Frontal cortex (tissue), 4 donors: ENCODE measurements around the gene ZNF888. TPM values are rescaled to one million over a fixed set of nuclear protein-coding genes. Genes with fewer than 3 reads are reported as not detected.
A peak's percentile ranks its signal among the peaks of the same experiment; 100 is the strongest.
"Not testable (repeated sequence)": the region's sequence is repeated elsewhere in the genome, so short reads cannot be mapped to it uniquely, and the experiment has no call there.

Experiments
- DNase-seq, 2 donors: peaks; one replicate each; pipeline ENCODE4 v3.0.0; 2012; ENCODE audit warnings: low spot score in 2 of 2
- FAIRE-seq: peaks from 2 replicates; lab custom pipeline; 2012; peaks lifted over from hg19 to GRCh38; lab: Jason Lieb, UNC
- total RNA-seq: library from RNA; depleted of rRNA; stranded (reverse); fragments of >200 nt; gene quantifications from one replicate; pipeline ENCODE4 v1.2.3, GENCODE V29; 2014
- donor health status: control.
- donor health status: control.
- donor health status: control.

The ZNF888 gene
- total RNA-seq, result 3.3 TPM

- peak; percentile 38 to 80 for DNase-seq
- FAIRE-seq, result no peak
These were observed at the start of gene ZNF888 for GRCh38 chr19:52922841-52923777. Gene ZNF888 (minus strand): TSS chr19:52923428. CDS start chr19:52917873, 5,555 bp downstream.

DNA sequence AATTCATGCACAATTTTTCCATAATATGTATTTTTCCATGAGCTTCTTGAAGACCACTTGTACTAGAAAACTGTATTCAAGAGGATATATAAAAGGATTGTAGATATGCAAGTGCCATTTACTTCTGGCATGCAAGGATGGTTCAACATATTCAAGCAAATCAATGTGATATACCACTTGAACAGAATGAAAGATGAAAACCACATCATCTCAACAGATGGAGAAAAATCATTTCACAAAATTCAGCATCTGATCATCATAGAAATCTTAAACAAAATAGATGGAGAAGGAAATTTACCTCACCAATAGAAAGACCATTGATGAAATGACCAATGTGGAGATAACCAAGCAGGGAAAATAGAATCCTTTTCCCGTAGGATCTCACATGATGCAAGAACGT is 44.5 kb upstream of the ZNF888 start:
- DNase-seq, result no peak

DNA sequence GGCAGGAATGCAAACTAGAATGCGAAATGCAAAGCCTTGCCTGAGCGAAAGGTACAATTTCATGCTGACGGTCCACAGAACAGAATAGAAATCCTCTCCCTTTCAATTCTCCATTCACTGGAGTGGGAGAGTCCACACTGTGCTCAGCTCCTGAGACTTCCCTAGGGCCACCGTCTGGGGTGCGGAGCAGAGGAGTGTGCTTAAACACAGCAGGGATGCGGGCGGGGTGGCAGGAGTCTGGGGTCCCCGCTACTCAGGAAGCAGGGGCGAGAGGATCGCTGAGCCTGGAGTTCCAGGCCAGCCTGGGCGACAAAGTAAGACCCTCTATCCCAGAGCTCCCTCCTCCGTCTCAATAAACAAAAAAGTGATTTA is 40.0 kb upstream of the ZNF888 start:
- peak in 1 of 2 donors; percentile 14 for DNase-seq
- no peak for FAIRE-seq

More for the DNA sequence above, 44.5 kb upstream of the ZNF888 start:
- no peak for FAIRE-seq

GRCh38 chr19:52962394-52963246 is 39.4 kb upstream of the ZNF888 start, which contains the start of gene ZNF816:
Gene ZNF816 (minus strand): TSS chr19:52962881. CDS start chr19:52956089, 6,792 bp downstream.
- FAIRE-seq (no peak), DNase-seq (peak; percentile 77 to 93)

DNA sequence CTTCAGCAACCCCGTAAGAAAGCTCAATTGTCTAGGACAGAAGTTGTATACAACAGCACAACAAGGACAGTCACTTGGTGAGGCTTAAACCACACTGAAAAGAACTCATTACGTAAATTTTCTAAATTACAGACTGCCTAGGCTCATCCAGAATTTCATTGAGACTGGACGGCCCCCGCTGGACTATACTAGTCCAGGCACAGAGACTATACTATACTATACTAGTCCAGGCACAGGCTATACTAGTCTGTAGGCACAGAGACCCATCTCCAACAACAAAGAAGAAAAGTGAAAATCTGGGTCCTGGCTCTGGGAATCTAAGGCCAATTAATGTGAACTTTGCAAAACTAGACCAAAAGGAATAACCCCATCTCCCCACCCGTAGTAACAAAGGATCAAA is 38.8 kb upstream of the ZNF888 start:
- DNase-seq, result no peak
- FAIRE-seq, result no peak

DNA sequence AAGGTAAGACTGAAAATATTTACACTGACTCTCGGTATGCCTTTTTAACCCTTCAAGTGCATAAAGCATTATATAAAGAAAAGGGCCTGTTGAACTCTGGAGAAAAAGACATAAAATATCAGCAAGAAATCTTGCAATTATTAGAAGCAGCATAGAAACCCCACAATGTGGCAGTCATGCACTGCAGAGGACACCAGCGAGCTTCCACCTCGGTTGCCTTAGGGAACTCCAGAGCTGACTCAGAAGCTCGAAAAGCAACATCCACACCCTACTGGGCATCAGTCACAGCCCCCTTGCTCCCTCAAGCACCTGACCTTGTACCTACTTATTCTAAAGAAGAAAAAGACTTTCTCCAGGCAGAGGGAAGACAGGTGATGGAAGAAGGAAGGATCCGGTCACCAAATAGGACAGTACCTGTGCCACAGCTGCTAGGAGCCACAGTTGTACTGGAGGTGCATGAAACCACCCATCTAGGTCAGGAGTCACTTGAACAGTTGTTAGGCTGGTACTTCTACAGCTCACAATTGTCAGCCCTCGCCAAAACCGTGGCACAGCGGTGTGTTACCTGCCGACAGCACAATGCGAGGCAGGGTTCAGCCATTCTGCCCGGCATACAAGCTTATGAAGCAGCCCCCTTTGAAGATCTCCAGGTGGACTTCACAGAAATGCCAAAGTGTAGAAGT is 36.5 kb upstream of the ZNF888 start:
- FAIRE-seq (no peak), DNase-seq (no peak)

DNA sequence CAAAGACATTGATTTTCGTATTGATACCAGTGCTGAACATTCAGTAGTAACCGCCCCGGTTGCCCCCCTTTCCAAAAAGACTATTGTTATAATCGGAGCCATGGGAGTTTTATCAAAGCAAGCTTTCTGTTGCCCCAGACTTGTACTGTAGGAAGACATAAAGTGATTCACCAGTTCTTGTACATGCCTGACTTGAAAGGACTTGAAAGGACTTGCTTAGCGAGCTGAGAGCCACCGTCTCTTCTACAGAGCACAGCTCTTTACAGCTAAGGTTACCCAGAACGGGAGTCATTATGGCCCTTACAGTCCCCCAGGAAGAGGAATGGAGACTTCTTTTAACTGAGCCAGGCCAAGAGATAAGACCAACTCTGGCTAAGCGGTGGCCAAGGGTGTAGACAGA is 34.4 kb upstream of the ZNF888 start:
- no peak for DNase-seq
- no peak for FAIRE-seq

DNA sequence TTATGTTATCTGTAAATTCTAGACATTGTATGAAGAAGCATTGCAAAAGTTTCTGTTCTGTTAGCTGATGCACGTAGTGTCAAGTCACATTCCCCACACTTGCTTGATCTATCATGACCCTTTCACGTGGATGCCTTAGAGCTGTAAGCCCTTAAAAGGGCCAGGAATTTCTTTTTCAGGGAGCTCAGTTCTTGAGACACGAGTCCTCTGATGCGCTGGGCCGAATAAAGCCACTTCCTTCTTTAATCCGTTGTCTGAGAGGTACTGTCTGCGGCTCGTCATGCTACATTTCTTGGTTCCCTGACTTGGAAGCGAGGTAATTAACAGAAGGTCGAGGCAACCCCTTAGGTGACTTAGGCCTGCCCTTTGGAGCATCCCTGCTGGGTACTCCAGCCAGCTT is 33.7 kb upstream of the ZNF888 start:
- FAIRE-seq, result no peak
- DNase-seq, result no peak

DNA sequence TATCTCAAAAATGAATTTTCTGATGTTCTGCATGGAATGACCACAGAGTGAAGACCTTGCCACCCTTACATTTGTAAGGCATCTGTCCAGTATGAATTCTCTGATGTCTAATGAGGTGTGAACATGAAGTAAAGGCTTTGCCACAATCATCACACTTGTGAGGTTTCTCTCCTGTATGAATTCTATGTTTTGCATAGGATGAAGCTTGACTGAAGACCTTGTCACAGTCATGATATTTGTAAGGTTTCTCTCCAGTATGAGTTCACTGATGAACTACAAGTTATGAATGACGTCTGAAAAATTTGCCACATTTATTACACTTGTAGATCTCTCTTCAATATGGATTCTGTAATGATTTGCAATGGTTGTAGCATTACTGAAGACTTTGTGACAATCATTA is 26.2 kb upstream of the ZNF888 start:
- FAIRE-seq, result no peak
- no peak for DNase-seq

GRCh38 chr19:52948025-52948770 is 25.0 kb upstream of the ZNF888 start:
- FAIRE-seq, result no peak
- DNase-seq, result no peak

DNA sequence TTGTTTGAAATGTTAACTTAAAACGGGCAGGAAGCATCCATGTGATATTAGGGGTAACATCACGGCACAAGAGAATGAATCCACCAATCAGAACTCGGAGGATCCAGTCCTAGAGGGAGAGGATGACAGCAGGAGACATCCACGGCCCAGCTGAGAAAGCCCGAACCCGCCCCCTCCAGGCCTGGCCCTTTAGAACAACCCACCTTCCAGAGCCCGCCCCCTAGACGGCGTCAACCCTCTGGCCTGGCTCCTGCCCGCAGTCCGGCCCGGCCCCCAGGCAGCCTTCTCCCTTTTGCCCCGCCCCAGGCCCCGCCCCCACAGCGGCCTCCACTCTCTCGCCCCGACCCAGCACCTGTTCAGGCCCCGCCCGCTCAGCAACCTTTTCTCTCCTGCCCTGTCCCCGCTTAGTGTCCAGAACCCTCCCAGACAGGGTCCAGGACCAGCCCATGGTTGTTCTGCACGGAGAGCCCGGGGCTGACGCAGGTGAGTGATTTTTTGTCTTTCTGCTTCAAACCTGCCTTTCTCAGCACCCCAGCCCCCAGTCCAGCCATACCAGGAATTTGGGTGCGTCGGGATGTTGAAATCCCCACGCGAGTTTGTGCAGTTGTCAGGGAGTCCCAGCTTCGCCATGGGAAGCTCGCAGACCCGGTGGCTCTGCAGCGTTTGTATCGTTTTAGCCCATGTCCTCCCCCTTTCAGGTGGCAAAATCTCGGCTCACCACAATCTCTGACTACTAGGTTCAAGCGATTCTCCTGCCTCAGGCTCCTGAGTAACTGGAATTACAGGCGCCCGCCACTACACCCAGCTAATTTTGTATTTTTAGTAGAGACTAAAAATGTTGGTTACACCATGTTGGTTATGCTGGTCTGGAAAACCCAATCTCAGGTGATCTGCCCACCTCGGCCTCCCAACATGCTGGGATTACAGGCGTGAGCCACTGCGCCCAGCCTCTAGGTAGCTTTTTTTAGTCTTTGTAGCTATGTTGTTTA is 23.4 kb upstream of the ZNF888 start:
- DNase-seq, result peak in 1 of 2 donors; percentile 40
- FAIRE-seq, result no peak

- DNase-seq (no peak), FAIRE-seq (no peak)
These were observed 22.6 kb upstream of the ZNF888 start for GRCh38 chr19:52945652-52946321.

DNA sequence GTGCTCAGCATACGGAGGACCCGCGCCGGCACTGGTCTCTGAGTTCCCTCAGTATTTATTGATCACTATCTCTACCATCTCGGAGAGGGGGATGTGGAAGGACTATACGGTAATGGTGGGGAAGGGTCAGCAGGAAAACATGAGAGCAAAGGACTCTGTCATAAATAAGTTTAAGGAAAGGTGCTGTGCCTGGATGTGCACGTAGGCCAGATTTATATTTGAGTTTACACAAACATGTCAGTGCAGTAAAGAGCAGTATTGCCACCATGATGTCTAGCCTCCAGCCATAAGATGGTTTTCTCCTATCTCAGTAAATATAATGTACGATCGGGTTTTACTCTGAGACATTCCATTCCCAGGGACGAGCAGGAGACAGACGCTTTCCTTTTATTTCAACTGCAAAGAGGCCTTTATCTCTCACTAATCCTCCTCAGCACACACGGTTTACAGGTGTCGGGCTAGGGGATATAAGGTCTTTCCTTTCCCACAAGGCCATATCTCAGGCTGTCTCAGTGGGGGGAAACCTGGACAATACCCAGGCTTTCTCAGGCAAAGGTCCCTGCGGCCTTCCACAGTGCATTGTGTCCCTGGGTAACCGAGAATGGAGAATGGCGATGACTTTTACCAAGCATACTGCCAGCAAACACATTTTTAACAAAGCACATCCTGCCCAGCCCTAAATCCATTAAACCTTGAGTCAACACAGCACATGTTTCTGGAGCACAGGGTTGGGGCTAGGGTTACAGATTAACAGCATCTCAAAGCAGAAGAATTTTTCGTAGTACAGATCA is 21.7 kb upstream of the ZNF888 start:
- not testable (repeated sequence) for FAIRE-seq, DNase-seq

DNA sequence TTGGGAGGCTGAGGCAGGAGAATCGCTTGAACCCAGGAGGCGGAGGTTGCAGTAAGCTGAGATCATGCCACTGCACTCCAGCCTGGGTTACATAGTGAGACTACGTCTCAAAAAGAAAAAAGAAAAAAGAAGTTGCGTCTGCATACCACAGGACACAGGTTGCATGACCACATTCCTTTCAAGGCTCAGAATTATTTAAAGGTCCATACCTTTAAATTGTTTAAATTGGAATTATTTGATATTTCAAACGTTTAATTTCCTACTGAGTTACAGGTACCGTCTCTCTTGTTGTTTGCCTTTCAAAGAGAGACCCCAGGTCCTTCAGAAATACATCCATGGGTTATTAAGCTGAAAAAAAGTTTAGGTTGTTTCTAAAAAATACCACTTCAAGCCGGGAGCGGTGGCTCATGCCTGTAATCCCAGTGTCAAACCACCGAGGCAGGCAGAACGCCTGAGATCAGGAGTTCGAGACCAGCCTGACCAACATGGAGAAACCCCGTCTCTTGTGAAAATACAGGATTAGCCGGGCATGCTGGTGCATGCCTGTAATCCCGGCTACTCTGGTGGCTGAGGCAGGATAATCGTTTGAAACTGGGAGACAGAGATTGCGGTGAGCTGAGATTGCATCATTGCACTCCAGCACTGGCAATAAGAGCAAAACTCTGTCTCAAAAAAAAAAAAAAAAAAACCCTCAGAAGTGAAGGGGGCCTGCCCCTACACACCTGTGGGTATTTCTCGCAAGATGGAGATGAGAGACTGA is 20.8 kb upstream of the ZNF888 start:
- FAIRE-seq (no peak), DNase-seq (no peak)

GRCh38 chr19:52943134-52943883 is 20.1 kb upstream of the ZNF888 start:
- FAIRE-seq, result no peak
- no peak for DNase-seq
